Progenitor cell of endocrine pancreas (in vitro differentiated cells): ENCODE measurements around the gene C5orf58. TPM values are rescaled to one million over a fixed set of nuclear protein-coding genes. Genes with fewer than 3 reads are reported as not detected.

Experiments used
- DNase-seq: peaks from one replicate; pipeline ENCODE4 v3.0.0; 2021; ENCODE audit warnings: low spot score; ENCODE audit not compliant: unreplicated experiment
- H3K27ac Mint-ChIP-seq: 2 replicates; pipeline ENCODE4 v1.8.0; 2021; ENCODE audit warnings: mild to moderate bottlenecking, moderate library complexity, mixed read lengths
- H3K27me3 Mint-ChIP-seq: 2 replicates; pipeline ENCODE4 v1.8.0; 2021; ENCODE audit warnings: mixed read lengths
- H3K36me3 Mint-ChIP-seq: 2 replicates; pipeline ENCODE4 v1.8.0; 2022; ENCODE audit warnings: mixed read lengths; ENCODE audit not compliant: insufficient read depth
- H3K4me1 Mint-ChIP-seq: 2 replicates; pipeline ENCODE4 v1.8.0; 2021; ENCODE audit warnings: low read depth, mixed read lengths
- H3K4me3 Mint-ChIP-seq: 2 replicates; pipeline ENCODE4 v1.8.0; 2021; ENCODE audit warnings: low read depth, mild to moderate bottlenecking, moderate library complexity, mixed read lengths
- H3K9me3 Mint-ChIP-seq: 2 replicates; pipeline ENCODE4 v1.8.0; 2021; ENCODE audit warnings: low read depth, mixed read lengths
- total RNA-seq: library from RNA; stranded (reverse); gene quantifications from 2 replicates; pipeline ENCODE4 v1.2.1, GENCODE V29; 2021
- TF ChIP-seq, protein P1 (sequence below): fragments of 200-600 bp; sonication (generic); IDR thresholded peaks from one replicate; pipeline ENCODE4 v1.5.0; 2021; ENCODE audit warnings: antibody characterized with exemption, mild to moderate bottlenecking; ENCODE audit not compliant: unreplicated experiment

The C5orf58 gene
- total RNA-seq, 1 donor from 2014 or later, result not detected

- TF ChIP-seq, protein P1, sequence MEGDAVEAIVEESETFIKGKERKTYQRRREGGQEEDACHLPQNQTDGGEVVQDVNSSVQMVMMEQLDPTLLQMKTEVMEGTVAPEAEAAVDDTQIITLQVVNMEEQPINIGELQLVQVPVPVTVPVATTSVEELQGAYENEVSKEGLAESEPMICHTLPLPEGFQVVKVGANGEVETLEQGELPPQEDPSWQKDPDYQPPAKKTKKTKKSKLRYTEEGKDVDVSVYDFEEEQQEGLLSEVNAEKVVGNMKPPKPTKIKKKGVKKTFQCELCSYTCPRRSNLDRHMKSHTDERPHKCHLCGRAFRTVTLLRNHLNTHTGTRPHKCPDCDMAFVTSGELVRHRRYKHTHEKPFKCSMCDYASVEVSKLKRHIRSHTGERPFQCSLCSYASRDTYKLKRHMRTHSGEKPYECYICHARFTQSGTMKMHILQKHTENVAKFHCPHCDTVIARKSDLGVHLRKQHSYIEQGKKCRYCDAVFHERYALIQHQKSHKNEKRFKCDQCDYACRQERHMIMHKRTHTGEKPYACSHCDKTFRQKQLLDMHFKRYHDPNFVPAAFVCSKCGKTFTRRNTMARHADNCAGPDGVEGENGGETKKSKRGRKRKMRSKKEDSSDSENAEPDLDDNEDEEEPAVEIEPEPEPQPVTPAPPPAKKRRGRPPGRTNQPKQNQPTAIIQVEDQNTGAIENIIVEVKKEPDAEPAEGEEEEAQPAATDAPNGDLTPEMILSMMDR, result no peak
Observed at GRCh38 chr5:170226661-170227060, 6.1 kb upstream of the C5orf58 start.

GRCh38 chr5:170228762-170229435 lies 3.9 kb upstream of the C5orf58 start:
- H3K27me3 Mint-ChIP-seq, result peaks cover 15% of the 10 kb centered on the region
- no peak overlapping the region for H3K4me3 Mint-ChIP-seq
- no peak overlapping the region for H3K27ac Mint-ChIP-seq
- TF ChIP-seq, protein P1, result no peak
- H3K4me1 Mint-ChIP-seq, result peaks cover 1% of the 10 kb centered on the region
- H3K36me3 Mint-ChIP-seq, result no peaks in the 10 kb centered on the region
- no peak for DNase-seq
- no peaks in the 10 kb centered on the region for H3K9me3 Mint-ChIP-seq

More at GRCh38 chr5:170226661-170227060, 6.1 kb upstream of the C5orf58 start:
- Mint-ChIP-seq H3K4me3 (no peak overlapping the region), H3K4me1 (peaks cover 1% of the 10 kb centered on the region), H3K27me3 (peaks cover 15% of the 10 kb centered on the region), H3K36me3 (no peaks in the 10 kb centered on the region), H3K9me3 (no peaks in the 10 kb centered on the region), H3K27ac (no peak overlapping the region)
- no peak for DNase-seq

DNA sequence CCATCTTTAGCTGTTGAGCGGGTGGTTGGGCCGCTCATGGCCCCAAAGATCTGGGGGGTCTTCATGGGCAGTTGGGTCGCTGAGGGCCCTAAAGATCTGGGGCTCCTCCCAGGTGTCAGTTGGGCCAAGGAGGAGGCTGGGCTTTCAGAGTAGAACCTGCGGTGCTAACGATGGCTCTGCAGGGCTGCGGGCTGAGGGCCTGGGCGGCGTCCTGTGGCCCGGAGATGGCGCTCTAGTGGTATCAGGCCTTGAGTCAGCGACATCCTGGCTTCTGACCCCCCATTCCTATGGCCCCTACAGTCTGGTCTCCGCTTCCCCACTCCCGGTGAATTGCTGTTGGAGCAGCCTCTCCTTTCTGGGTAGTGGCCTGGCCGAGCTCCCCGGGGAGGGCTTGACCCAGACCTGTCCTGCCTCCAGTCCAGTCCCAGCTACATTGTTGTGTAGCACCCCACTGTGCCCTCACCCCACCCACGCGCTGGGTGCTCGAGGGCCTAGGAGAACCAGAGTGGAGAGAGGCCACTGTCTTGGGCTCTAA lies 640 bp downstream of the C5orf58 start:
- TF ChIP-seq, protein P1, result no peak
- Mint-ChIP-seq H3K4me3 (no peak overlapping the region), H3K36me3 (no peaks in the 10 kb centered on the region), H3K27ac (no peak overlapping the region), H3K27me3 (peaks cover 11% of the 10 kb centered on the region), H3K4me1 (no peaks in the 10 kb centered on the region), H3K9me3 (no peaks in the 10 kb centered on the region)
- DNase-seq, result no peak

- Mint-ChIP-seq H3K4me1 (no peaks in the 10 kb centered on the region), H3K27ac (no peak overlapping the region), H3K9me3 (no peaks in the 10 kb centered on the region), H3K4me3 (no peak overlapping the region), H3K27me3 (peaks cover 3% of the 10 kb centered on the region), H3K36me3 (no peaks in the 10 kb centered on the region)
- TF ChIP-seq, protein P1, result no peak
- no peak for DNase-seq
Observed at GRCh38 chr5:170235876-170236864, 3.4 kb downstream of the C5orf58 start.
